HFF-Myc (cell line): ENCODE results near the gene VSTM2B.
"Not testable (repeated sequence)": the region's sequence is repeated elsewhere in the genome, so short reads cannot be mapped to it uniquely, and the experiment has no call there.

Experiments used
- DNase-seq: peaks from one replicate; pipeline ENCODE4 v3.0.0-alpha.2; 2011; ENCODE audit warnings: low read depth; ENCODE audit errors: extremely low read depth
- H3K4me3 ChIP-seq: replicated peaks from 2 replicates; pipeline ENCODE4 v1.5.1; 2011; ENCODE audit warnings: low read depth, mild to moderate bottlenecking, control low read depth, low read length
- TF ChIP-seq, protein P1 (sequence below): IDR thresholded peaks from 2 replicates; pipeline ENCODE4 v1.5.1; 2012; ENCODE audit warnings: mild to moderate bottlenecking, low read depth, low read length, control low read depth; ENCODE audit errors: missing control alignments

Gene VSTM2B

GRCh38 chr19:29540114-29540513, 14.3 kb downstream of the VSTM2B start:
- TF ChIP-seq, protein P1, sequence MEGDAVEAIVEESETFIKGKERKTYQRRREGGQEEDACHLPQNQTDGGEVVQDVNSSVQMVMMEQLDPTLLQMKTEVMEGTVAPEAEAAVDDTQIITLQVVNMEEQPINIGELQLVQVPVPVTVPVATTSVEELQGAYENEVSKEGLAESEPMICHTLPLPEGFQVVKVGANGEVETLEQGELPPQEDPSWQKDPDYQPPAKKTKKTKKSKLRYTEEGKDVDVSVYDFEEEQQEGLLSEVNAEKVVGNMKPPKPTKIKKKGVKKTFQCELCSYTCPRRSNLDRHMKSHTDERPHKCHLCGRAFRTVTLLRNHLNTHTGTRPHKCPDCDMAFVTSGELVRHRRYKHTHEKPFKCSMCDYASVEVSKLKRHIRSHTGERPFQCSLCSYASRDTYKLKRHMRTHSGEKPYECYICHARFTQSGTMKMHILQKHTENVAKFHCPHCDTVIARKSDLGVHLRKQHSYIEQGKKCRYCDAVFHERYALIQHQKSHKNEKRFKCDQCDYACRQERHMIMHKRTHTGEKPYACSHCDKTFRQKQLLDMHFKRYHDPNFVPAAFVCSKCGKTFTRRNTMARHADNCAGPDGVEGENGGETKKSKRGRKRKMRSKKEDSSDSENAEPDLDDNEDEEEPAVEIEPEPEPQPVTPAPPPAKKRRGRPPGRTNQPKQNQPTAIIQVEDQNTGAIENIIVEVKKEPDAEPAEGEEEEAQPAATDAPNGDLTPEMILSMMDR: no peak
- no peak overlapping the region for H3K4me3 ChIP-seq
- no peak for DNase-seq

- no peak overlapping the region for H3K4me3 ChIP-seq
- TF ChIP-seq, protein P1: no peak
- no peak for DNase-seq
Observed at GRCh38 chr19:29541473-29542253, 15.9 kb downstream of the VSTM2B start.

GRCh38 chr19:29542327-29542726, 16.5 kb downstream of the VSTM2B start:
- no peak for DNase-seq

DNA sequence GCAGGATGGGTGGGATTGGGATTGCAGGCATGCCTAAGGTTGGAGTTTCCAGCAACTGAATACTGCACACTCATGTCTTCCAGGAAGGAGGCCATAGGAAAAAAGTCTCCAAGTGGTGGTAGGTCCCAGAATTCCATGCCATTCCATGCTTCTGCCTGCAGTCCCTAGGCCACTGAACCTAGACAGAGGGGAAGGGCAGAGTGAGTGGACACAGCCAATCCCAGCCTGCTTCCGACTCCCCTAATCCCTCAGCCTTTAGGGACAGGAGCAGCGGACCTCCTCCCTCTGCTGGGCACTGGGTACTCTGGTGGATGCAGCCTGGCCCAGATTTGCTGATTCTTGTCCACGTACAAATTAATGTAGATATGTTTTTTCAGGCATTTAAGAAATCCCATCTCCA, 17.0 kb downstream of the VSTM2B start:
- H3K4me3 ChIP-seq: no peak overlapping the region
- TF ChIP-seq, protein P1: no peak
- no peak for DNase-seq

More at GRCh38 chr19:29542327-29542726, 16.5 kb downstream of the VSTM2B start:
- TF ChIP-seq, protein P1: no peak
- no peak overlapping the region for H3K4me3 ChIP-seq

DNA sequence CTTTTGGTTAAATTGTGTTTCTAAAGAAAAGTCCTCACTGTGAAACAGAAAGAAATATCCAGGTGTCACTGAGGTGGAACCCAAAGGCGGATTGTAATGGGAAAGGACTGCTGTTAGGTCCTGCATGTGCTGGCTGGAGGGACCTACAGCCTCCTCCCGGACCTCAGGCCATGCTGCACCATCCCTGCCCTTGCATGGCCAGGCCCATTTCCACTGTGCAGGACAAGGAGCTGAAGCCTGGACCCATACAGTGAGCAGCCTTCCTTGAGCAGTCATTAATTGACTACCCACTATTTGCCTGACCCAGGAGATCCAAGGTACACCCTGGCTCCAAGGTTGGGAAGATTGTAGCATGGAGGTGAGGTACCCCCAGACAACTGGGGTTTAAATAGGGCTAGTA, 17.6 kb downstream of the VSTM2B start:
- TF ChIP-seq, protein P1: no peak
- no peak for DNase-seq
- H3K4me3 ChIP-seq: no peak overlapping the region

DNA sequence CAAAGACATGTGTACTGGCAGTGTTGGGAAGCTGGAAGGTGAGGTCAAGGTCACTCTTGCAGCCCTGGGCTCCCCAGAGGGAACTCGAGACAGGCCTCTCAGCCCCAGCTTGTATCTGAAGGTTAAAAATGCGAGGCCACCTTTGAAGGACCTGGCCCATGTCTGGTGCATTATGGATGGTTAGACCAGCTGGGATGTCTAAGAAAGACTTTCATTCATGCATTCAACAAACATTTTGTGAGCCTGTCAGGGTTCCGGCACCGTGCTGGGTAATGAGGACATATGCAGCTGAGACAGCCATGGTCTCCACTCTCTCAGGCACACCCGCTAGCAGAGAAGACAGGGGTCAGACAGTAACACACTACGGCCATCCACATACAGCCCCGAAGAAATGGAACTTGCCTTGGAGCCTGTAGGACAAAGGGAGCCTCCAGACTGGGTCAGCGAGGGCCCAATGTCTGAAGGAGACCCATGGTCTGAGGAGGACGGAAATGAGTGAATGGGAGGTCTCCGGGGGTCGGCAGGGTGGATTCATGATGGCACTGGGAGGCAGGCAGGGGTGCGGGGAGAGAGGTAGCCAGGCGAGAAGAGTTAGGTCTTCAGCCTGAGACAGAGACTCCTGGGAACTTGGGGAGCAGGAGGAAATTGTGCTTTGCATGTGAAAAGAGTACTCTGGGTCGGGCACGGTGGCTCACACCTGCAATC, 19.0 kb downstream of the VSTM2B start:
- DNase-seq: no peak
- TF ChIP-seq, protein P1: no peak
- no peak overlapping the region for H3K4me3 ChIP-seq

- not testable (repeated sequence) for DNase-seq, H3K4me3 ChIP-seq
Observed at GRCh38 chr19:29545447-29545846, 19.7 kb downstream of the VSTM2B start.
